WTC11 (cell line): ENCODE results near the gene TMEM245.

ENCODE experiments used
- ATF2 ChIP-seq: sonication (generic); formaldehyde crosslinking; IDR thresholded peaks from 2 replicates; pipeline ENCODE4 v1.8.1; 2022; ENCODE audit warnings: low read depth, missing genetic modification reagents, borderline replicate concordance
- CTCF ChIP-seq: fragments of 200-600 bp; IDR thresholded peaks from 2 replicates; pipeline ENCODE4 v1.8.0; 2022; ENCODE audit warnings: antibody characterized with exemption
- GTF2I ChIP-seq: fragments of 250-450 bp; sonication (Bioruptor Pico); conservative IDR thresholded peaks from 2 replicates; pipeline ENCODE4 v1.4.0; 2021; ENCODE audit warnings: mild to moderate bottlenecking
- KAT7 ChIP-seq: sonication (generic); formaldehyde crosslinking; IDR thresholded peaks from 2 replicates; pipeline ENCODE4 v1.8.1; 2023; ENCODE audit warnings: missing genetic modification reagents, mild to moderate bottlenecking, borderline replicate concordance
- MAX ChIP-seq: sonication (generic); formaldehyde crosslinking; IDR thresholded peaks from 2 replicates; pipeline ENCODE4 v1.8.0; 2022; ENCODE audit warnings: mild to moderate bottlenecking, missing genetic modification reagents
- MXD4 ChIP-seq: fragments of 250-450 bp; sonication (Bioruptor Pico); IDR thresholded peaks from 2 replicates; pipeline ENCODE4 v1.8.0; 2021; ENCODE audit warnings: mild to moderate bottlenecking, moderate library complexity, borderline replicate concordance
- NR1H2 ChIP-seq: sonication (generic); formaldehyde crosslinking; IDR thresholded peaks from 2 replicates; pipeline ENCODE4 v1.9.0; 2021; ENCODE audit warnings: mild to moderate bottlenecking, moderate library complexity, missing genetic modification reagents
- NR3C1 ChIP-seq: sonication (generic); formaldehyde crosslinking; conservative IDR thresholded peaks from 2 replicates; pipeline ENCODE4 v1.8.1; 2023; ENCODE audit warnings: low read depth, mild to moderate bottlenecking, missing genetic modification reagents
- SP1 ChIP-seq: sonication (generic); formaldehyde crosslinking; conservative IDR thresholded peaks from 2 replicates; pipeline ENCODE4 v1.8.1; 2022; ENCODE audit warnings: missing genetic modification reagents
- USF2 ChIP-seq: sonication (generic); formaldehyde crosslinking; IDR thresholded peaks from 2 replicates; pipeline ENCODE4 v1.8.1; 2023; ENCODE audit warnings: mild to moderate bottlenecking, missing genetic modification reagents, moderate library complexity
- ZNF138 ChIP-seq: sonication (generic); formaldehyde crosslinking; conservative IDR thresholded peaks from 2 replicates; pipeline ENCODE4 v1.8.1; 2022; ENCODE audit warnings: mild to moderate bottlenecking, moderate library complexity, missing genetic modification reagents
- ZNF317 ChIP-seq: sonication (generic); formaldehyde crosslinking; IDR thresholded peaks from 2 replicates; pipeline ENCODE4 v1.8.1; 2023; ENCODE audit warnings: low read depth, mild to moderate bottlenecking, moderate library complexity, missing genetic modification reagents, borderline replicate concordance
- ZNF396 ChIP-seq: fragments of 250-450 bp; sonication (Bioruptor Pico); IDR thresholded peaks from 2 replicates; pipeline ENCODE4 v1.8.0; 2021; ENCODE audit warnings: mild to moderate bottlenecking, moderate library complexity, borderline replicate concordance
- ZNF532 ChIP-seq: fragments of 250-450 bp; sonication (Bioruptor Pico); IDR thresholded peaks from 2 replicates; pipeline ENCODE4 v1.9.0; 2021; ENCODE audit warnings: mild to moderate bottlenecking, borderline replicate concordance

GRCh38 chr9:109083141-109083540 lies 36.6 kb downstream of the TMEM245 start:
- TF ChIP-seq CTCF: no peak
- no peak for TF ChIP-seq NR3C1 (CRISPR knock-in tag)
- TF ChIP-seq ATF2 (CRISPR knock-in tag): no peak
- TF ChIP-seq KAT7: no peak
- no peak for TF ChIP-seq NR1H2 (CRISPR knock-in tag)
- TF ChIP-seq MXD4: no peak
- no peak for TF ChIP-seq MAX (CRISPR knock-in tag)
- no peak for TF ChIP-seq ZNF532 (CRISPR knock-in tag)
- no peak for TF ChIP-seq ZNF317 (CRISPR knock-in tag)
- TF ChIP-seq GTF2I (CRISPR knock-in tag): no peak
- TF ChIP-seq USF2 (CRISPR knock-in tag): no peak
- no peak for TF ChIP-seq ZNF138 (CRISPR knock-in tag)
- no peak for TF ChIP-seq SP1 (CRISPR knock-in tag)
- TF ChIP-seq ZNF396: no peak
